SK-N-SH treated with all-trans-retinoic acid at 6 μM for 48 hours (cell line): ENCODE results near the gene SKA1.
A peak's percentile ranks its signal among the peaks of the same experiment; 100 is the strongest.
"Not testable (repeated sequence)": the region's sequence is repeated elsewhere in the genome, so short reads cannot be mapped to it uniquely, and the experiment has no call there.

ENCODE experiments used
- ATAC-seq: fragments of 200-7000 bp; cut with Tn5 transposase; 3 replicates; pipeline ENCODE4 v1.9.1; 2020; ENCODE audit warnings: mild to moderate bottlenecking, moderate library complexity
- ARNTL ChIP-seq: fragments of 450-650 bp; formaldehyde crosslinking; IDR thresholded peaks from 2 replicates; pipeline ENCODE4 v1.5.0; 2020; ENCODE audit warnings: low read depth, mild to moderate bottlenecking, moderate library complexity, borderline replicate concordance
- CSDC2 ChIP-seq: fragments of 250-450 bp; sonication (Bioruptor Pico); IDR thresholded peaks from 2 replicates; pipeline ENCODE4 v1.5.0; 2020; ENCODE audit warnings: mild to moderate bottlenecking, moderate library complexity
- CSRNP3 ChIP-seq: fragments of 250-450 bp; sonication (Bioruptor Pico); IDR thresholded peaks from 2 replicates; pipeline ENCODE4 v1.5.1; 2021; ENCODE audit warnings: mild to moderate bottlenecking, moderate library complexity
- GLIS3 ChIP-seq: fragments of 250-450 bp; sonication (Bioruptor Pico); IDR thresholded peaks from 2 replicates; pipeline ENCODE4 v1.5.0; 2020; ENCODE audit warnings: mild to moderate bottlenecking, moderate library complexity
- PPARA ChIP-seq: fragments of 250-450 bp; sonication (Bioruptor Pico); IDR thresholded peaks from 2 replicates; pipeline ENCODE4 v1.5.0; 2020; ENCODE audit warnings: mild to moderate bottlenecking, borderline replicate concordance
- RARB ChIP-seq: fragments of 250-450 bp; sonication (Bioruptor Pico); IDR thresholded peaks from 2 replicates; pipeline ENCODE4 v1.8.0; 2021; ENCODE audit warnings: mild to moderate bottlenecking, moderate library complexity
- SNAI2 ChIP-seq: fragments of 250-450 bp; sonication (Bioruptor Pico); IDR thresholded peaks from 2 replicates; pipeline ENCODE4 v1.5.0; 2020; ENCODE audit warnings: mild to moderate bottlenecking, moderate library complexity
- TCF4 ChIP-seq: fragments of 250-450 bp; sonication (Bioruptor Pico); IDR thresholded peaks from 2 replicates; pipeline ENCODE4 v1.8.0; 2021; ENCODE audit warnings: mild to moderate bottlenecking, moderate library complexity, borderline replicate concordance
- TSHZ2 ChIP-seq: fragments of 250-450 bp; sonication (Bioruptor Pico); IDR thresholded peaks from 2 replicates; pipeline ENCODE4 v1.5.0; 2020; ENCODE audit warnings: mild to moderate bottlenecking, moderate library complexity
- ZC3H10 ChIP-seq: fragments of 250-450 bp; sonication (Bioruptor Pico); IDR thresholded peaks from 2 replicates; pipeline ENCODE4 v1.5.1; 2021; ENCODE audit warnings: mild to moderate bottlenecking, moderate library complexity
- ZFP30 ChIP-seq: fragments of 450-650 bp; formaldehyde crosslinking; IDR thresholded peaks from 2 replicates; pipeline ENCODE4 v1.5.0; 2022; ENCODE audit warnings: mild to moderate bottlenecking, moderate library complexity
- ZNF565 ChIP-seq: fragments of 450-650 bp; formaldehyde crosslinking; conservative IDR thresholded peaks from 2 replicates; pipeline ENCODE4 v1.5.0; 2020; ENCODE audit warnings: low read depth, mild to moderate bottlenecking, moderate library complexity
- ZNF70 ChIP-seq: fragments of 450-650 bp; formaldehyde crosslinking; IDR thresholded peaks from 2 replicates; pipeline ENCODE4 v1.5.0; 2020; ENCODE audit warnings: mild to moderate bottlenecking, moderate library complexity
- ZNF8 ChIP-seq: fragments of 450-650 bp; formaldehyde crosslinking; IDR thresholded peaks from 2 replicates; pipeline ENCODE4 v1.5.0; 2020; ENCODE audit warnings: mild to moderate bottlenecking, moderate library complexity
- TF ChIP-seq, protein P1 (sequence below): fragments of 250-450 bp; sonication (Bioruptor Pico); IDR thresholded peaks from 2 replicates; pipeline ENCODE4 v1.5.1; 2020; ENCODE audit warnings: low read depth, mild to moderate bottlenecking, moderate library complexity
- TF ChIP-seq, protein P2 (sequence below): fragments of 250-450 bp; sonication (Bioruptor Pico); IDR thresholded peaks from 2 replicates; pipeline ENCODE4 v1.8.0; 2020; ENCODE audit warnings: mild to moderate bottlenecking, moderate library complexity, borderline replicate concordance

The SKA1 gene

GRCh38 chr18:50398947-50399346 lies 24.1 kb downstream of the SKA1 start:
- TF ChIP-seq ZC3H10 (CRISPR knock-in tag) (no peak), GLIS3 (CRISPR knock-in tag) (no peak), ZNF8 (CRISPR knock-in tag) (no peak), ZNF565 (no peak), CSDC2 (no peak), ZFP30 (no peak), TCF4 (CRISPR knock-in tag) (peak; percentile 34; the same call in 1 of the 2 replicates), PPARA (CRISPR knock-in tag) (no peak), TSHZ2 (CRISPR knock-in tag) (peak; percentile 43; the same call in 1 of the 2 replicates), ZNF70 (CRISPR knock-in tag) (no peak)
- TF ChIP-seq, protein P1, sequence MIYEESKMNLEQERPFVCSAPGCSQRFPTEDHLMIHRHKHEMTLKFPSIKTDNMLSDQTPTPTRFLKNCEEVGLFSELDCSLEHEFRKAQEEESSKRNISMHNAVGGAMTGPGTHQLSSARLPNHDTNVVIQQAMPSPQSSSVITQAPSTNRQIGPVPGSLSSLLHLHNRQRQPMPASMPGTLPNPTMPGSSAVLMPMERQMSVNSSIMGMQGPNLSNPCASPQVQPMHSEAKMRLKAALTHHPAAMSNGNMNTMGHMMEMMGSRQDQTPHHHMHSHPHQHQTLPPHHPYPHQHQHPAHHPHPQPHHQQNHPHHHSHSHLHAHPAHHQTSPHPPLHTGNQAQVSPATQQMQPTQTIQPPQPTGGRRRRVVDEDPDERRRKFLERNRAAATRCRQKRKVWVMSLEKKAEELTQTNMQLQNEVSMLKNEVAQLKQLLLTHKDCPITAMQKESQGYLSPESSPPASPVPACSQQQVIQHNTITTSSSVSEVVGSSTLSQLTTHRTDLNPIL (CRISPR knock-in tag) = no peak
- TF ChIP-seq, protein P2, sequence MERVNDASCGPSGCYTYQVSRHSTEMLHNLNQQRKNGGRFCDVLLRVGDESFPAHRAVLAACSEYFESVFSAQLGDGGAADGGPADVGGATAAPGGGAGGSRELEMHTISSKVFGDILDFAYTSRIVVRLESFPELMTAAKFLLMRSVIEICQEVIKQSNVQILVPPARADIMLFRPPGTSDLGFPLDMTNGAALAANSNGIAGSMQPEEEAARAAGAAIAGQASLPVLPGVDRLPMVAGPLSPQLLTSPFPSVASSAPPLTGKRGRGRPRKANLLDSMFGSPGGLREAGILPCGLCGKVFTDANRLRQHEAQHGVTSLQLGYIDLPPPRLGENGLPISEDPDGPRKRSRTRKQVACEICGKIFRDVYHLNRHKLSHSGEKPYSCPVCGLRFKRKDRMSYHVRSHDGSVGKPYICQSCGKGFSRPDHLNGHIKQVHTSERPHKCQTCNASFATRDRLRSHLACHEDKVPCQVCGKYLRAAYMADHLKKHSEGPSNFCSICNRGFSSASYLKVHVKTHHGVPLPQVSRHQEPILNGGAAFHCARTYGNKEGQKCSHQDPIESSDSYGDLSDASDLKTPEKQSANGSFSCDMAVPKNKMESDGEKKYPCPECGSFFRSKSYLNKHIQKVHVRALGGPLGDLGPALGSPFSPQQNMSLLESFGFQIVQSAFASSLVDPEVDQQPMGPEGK = no peak
- TF ChIP-seq, all 23 proteins: peak for 2
- ATAC-seq = no peak

DNA sequence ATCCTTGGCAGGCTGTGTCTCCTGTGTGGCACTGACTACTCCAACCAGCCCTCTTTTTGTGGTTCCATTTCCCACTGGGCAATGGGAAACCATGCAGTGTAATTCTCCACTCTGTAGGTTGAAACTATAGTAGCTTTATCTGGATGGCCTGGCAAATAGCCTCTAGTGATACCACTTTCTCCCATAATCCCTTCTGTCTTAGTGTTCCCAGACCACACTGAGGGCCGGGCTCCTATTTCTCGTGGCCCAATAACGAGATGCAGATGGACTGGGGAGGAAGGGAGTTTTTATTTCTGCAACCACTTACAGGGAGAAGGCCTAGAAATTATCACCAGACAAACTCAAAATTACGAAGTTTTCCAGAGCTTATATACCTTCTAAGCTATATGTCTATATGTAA lies 24.7 kb downstream of the SKA1 start:
- TF ChIP-seq CSDC2 (no peak), GLIS3 (CRISPR knock-in tag) (no peak), PPARA (CRISPR knock-in tag) (no peak), ZNF565 (no peak), ARNTL (CRISPR knock-in tag) (no peak), TSHZ2 (CRISPR knock-in tag) (no peak), CSRNP3 (CRISPR knock-in tag) (no peak), SNAI2 (CRISPR knock-in tag) (no peak), RARB (CRISPR knock-in tag) (no peak)
- TF ChIP-seq, protein P2 = no peak
- no peak for ATAC-seq

- not testable (repeated sequence) for ATAC-seq
These were observed 25.6 kb downstream of the SKA1 start for GRCh38 chr18:50400438-50400837.
